ENCODE data around the gene USH1G.
"Not testable (repeated sequence)": the region's sequence is repeated elsewhere in the genome, so short reads cannot be mapped to it uniquely, and the experiment has no call there.

Gene USH1G

DNA sequence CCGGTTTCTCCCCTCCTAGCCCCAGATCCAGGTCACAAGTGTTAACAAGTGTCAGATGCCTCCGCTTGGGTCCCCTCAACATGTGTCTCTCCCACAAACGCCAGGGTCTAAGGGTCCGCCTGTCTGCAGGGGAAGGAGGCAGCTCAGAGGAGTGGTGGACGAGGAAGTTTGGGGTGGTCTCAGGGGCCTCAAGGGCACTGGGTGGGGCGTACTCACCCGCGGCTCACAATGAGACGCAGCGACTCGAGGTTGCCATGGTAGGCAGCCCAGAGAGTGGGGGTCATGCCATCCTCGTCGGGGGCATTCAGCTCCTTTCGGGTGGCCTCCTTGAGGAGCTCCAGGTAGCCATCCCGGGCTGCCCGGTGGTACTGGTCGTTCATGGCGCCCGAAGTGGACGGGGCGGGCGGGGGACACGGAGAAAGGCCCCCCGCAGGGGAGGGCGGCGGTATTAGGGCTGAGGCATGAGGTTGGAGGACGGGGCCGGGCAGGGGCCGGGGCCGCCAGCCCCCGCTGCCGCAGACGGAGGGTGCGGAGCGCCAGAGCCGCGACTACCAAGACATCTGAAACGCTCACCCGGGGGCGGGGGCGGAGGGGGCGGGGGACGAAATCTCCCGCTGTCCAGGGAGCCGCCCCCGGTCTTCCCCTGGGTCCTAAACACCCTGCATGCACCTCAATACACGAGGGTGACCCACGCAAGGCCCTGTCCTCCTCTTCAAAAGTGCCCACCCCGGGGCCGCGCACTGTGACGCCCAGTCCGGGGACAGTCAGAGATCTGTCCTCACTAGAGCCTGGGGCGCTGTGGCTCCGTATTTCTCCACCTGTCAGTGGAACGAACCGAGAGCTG lies at the start of gene USH1G:
Gene USH1G (minus strand): TSS at position 562 of the 844 bp plus-strand sequence. CDS start 182 bp downstream, at position 380.
- DNase-seq (ENCODE audit: low read depth), result no peak

DNA sequence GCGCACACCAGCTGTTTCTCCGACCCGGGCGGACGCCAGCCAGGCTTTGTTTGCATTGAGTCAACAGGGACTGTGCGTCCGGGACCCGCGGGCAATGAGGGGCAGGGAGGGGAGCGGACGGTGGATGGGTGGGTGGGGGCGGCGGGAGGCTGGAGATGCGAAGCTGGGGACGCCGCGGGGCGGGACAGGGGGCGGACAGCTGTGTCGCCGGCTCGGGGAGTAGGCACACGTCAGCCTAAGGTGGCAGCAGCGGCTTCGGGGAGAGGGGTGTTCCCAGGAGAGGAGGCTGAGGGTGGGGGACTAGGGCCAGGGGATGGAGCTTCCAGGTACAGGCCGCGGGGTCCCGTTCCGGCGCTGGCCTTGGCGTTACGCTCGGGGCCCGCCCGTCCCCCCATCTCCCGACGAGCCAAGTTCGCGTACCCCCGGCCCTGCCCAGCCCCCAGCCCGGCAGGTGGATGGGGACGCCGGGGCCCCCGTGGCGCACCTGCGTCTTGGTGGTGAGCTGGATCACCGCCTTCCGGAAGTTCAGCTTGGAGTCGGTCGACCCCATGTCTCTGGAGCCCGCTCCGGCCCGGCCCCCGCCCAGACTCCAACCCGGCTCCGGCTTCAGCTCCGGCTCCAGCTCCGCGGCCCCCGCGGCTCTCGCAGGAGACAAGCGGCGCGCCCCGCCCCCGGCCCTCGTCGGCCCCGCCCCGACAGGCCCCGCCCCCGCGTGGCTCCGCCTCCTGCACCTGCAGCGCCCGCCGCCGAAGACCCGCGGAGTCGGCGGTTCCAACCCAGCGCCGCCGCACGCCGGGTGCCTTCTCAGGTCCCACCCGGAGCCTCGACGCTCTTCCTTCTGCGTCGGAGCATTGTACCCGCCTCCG lies 49.3 kb upstream of the USH1G start, which contains the start of gene HID1:
Gene HID1 (minus strand): TSS at position 653 of the 866 bp plus-strand sequence. CDS start 103 bp downstream, at position 550.
- peak; percentile 73 for DNase-seq (ENCODE audit: low read depth)

DNA sequence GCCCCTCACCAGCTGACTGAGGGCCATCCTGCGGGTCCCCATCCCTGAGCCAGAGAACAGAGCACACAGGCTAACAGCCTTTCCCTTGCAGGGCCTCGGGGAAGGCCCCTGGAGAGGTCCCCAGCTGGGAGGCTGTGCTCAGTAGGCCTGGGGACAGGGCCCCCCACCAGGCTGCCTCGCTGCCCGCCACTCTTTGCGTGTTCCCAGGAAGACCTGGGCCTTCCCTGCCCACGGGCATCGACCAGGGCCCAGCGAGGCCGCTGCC lies 48.7 kb upstream of the USH1G start:
- no peak for DNase-seq (ENCODE audit: low read depth)

DNA sequence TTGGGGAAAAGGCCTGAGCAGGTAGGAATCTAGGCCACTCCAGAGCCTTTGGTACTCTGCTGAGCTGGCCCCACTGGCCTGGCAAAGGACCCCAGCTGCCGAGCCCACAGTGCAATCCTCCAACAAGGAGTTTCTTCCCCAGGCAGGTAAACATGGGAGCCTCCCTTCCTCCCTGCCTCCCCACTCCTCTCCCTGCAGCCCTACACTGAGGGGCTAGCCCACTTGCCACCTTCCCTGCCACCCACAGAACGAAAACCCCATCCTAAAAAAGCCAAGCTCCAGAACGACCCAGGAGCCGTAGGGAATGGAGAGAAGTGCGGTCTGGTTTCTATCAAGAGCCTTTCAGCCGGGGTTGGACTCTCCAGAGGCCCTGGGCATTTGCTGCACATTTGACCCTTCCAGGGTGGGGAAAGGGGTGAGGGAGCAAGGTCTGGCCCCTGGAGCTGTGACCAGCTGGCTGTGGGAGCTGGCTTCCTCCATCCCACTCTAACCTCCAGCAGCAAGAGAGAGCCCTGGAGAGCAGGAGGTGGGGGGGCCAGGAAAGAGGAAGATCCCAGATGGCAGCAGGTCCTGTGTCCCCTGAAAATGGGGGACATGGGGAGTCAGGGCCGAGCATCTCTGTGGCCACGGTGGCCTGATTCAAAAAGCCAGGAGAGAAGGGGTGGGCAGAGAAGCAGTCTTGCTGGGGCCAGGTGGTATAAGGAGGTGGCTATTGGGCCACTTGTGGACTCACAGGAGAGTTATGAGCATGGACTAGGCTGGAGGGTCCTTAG lies 48.2 kb upstream of the USH1G start:
- no peak for DNase-seq (ENCODE audit: low read depth)

DNA sequence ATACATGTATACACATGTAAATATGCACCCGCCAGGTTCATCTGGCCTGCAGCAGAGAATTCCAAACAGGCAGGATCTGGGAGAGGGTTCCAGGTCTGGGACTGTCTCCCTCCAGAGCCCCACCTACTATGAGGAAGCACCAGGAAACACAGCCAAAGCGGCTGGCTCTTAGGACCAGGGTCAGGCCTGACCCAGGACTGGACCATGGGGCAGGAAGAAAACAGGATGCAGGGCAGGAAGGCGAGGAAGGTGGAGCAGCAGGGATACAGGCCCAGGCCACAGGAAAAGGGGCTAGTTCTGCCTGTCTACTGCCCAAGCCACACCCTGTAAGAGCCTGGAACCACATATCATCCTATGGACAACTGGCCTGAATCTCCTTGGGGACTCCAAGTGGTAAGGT lies 47.3 kb upstream of the USH1G start:
- DNase-seq (ENCODE audit: low read depth), result no peak

DNA sequence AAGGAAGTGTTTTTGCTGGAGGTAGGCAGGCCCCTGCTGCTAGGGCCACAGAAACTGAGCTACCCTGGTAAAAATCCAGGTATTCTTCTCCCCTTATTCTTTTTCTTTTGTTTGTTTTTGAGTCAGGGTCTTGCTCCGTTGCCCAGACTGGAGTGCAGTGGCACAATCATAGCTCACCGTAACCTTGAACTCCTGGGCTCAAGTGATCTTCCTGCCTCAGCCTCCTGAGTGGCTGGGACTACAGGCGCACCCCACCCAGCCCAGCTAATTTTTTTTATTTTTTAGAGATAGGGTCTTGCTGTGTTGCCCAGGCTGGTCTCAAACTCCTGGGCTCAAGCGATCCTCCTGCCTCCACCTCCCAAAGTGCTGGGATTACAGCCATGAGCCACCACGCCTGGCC lies 46.4 kb upstream of the USH1G start:
- DNase-seq (ENCODE audit: low read depth), result not testable (repeated sequence)

DNA sequence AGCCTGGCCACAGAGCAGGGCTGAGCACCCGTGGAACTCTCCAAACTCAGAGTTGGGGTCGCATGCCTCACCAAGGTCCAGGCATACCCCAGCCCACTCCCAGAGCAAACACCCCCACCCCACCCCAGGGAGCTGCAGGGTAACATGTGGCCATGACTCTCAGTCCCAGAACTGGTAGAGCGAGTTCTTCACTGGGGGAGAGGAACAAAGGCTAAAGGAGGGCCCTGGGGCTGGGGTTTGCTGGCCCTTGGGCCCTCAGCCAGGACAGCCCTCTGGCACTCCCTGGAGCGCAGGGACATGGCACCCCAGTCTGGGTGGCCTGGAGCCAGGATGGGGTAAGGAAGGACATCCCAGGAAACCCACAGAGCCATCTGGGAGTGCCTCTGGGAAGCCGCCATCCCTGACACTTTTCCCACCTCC lies 45.3 kb upstream of the USH1G start:
- DNase-seq (ENCODE audit: low read depth), result no peak

DNA sequence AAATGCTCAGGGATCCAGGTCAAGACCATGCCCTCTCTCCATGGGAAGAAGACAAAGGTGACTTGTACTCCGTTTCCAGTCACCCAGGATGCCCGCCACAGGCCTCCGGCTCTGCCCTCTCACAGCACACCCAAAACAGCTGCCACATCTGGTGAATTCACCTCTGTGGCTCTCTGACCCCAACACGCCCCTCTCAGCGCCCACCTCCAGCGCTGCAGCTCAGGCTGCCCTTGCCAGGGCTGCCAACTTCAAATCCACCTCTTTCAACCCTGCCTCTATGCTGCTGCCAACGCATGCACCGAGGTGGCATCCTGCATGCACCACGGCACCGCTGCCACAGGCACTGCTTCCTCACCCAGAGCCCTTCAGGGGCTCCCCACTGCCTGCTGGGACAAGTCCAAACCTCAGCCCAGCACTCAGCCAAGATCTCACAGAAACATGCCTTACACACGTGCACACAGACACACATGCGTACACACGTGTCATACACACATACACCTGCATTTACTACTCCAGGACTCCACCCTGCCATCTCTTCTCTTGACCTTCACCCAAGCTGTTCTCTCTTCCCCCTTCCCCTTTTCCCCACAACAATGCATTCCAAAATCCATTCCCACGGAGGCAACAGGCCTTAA lies 42.0 kb upstream of the USH1G start:
- no peak for DNase-seq (ENCODE audit: low read depth)

DNA sequence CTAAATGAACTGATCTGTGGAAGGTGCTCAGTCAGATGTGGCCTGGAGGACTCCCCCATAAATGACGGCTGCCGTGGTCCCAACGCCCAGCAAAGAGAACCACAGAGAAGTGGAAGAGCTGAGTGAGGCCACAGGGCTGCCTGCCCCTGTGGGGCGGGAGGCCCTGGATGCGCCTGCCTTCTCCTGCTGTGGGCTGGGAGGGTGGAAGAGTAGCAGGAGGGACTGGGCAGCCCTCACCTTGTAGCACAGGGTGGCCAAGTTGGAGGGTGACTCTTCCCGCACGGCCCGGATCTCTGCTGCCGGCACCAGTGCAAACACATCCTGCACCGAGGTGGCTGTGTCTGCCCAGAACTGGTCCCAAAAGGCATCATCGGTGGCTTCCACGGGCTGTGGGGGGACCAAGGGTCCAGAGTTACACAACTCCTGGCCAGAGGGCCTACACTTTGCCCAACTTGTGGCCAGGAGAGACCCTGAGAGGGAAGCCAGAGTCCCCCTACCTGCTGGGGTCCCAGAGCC lies 41.2 kb upstream of the USH1G start:
- DNase-seq (ENCODE audit: low read depth), result no peak

DNA sequence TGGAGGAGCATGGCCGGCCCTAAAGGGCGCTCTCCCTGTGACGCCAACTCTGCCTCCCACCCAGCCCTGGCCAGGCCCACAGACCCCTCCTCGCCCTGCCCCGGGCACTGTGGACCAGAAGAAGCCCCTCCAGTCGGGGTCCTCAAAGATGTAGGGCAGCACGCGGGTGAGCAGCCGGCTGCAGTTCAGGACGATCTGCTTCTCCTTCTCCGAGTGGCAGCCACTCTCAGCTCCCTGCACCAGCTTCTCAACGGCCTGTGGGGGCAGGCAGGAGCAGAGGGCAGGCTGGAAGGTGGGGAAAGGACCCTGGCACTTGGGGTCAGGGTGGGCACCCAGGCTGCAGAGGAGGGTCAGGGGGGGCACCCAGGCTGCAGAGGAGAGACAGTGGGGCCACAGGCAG lies 40.6 kb upstream of the USH1G start:
- no peak for DNase-seq (ENCODE audit: low read depth)

DNA sequence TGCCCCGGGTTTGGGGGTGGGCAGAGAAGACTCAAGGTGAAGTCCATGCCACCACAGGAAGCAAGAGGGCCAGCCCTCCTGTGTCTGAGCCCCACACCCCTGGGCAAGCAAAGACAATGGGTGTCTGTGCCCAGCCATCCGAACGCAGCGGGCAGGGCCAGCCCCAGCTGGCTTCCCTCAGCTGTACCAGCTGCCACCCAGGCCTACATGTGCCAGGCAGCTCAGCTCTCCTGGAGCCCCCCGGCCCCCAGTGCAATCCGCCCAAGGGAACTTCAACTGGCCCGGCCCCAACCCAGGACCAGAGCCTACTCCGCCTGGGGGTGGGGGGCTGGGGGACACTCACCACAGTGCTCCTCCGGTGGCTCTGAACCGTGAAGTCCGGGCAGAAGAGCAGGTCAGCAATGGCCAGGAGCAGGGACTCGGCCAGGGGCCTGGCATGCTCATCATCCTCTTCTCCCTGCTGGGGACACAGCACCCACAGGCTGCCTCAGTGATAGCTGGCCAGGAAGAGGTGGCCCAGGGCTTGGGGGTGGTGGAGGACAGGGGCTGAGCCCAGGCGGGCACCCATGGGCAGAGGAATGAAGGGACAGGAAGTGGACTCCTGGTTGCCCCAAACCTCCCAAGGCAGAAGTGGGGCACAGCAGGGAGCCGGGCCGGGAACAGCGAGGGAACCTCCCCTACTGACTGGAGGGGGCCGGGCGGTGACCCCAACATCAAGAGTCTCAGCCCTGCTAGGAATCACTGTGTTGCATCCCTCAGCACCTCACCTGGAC lies 39.8 kb upstream of the USH1G start:
- DNase-seq (ENCODE audit: low read depth), result no peak

DNA sequence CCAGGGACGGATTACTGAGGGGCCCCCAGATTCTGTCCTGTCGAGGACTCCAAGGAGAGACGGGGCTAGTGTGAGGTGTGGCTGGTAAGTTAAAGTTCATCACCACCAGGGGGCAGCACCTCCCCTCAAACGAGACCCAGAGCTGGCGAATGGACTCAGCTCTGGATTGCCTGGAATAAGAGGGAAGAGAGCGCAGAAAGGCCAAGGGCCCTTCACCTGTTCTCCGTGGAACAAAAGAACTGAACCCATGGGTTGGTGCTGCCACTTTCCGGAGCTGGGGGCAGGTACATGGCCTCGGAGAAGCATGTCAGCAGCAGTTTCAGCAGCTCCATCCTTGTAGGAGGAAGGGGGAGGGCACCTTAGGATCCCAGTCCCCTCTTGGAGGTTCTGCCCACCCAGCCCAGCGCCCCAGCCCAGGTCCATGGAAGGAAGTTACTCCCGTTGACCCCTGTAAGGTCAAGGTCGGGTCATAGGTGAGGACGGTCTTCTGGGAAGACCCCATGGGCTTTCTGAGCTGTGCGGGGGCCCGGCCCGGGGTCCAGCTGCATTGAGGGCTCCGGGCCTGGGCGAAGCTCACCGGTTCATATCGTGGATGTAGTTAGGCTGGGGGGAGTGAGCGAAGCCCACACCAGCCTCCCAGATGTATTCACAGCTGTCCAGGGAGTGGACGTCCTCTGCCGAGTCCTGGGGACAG lies 38.7 kb upstream of the USH1G start:
- DNase-seq (ENCODE audit: low read depth), result peak; percentile 73

DNA sequence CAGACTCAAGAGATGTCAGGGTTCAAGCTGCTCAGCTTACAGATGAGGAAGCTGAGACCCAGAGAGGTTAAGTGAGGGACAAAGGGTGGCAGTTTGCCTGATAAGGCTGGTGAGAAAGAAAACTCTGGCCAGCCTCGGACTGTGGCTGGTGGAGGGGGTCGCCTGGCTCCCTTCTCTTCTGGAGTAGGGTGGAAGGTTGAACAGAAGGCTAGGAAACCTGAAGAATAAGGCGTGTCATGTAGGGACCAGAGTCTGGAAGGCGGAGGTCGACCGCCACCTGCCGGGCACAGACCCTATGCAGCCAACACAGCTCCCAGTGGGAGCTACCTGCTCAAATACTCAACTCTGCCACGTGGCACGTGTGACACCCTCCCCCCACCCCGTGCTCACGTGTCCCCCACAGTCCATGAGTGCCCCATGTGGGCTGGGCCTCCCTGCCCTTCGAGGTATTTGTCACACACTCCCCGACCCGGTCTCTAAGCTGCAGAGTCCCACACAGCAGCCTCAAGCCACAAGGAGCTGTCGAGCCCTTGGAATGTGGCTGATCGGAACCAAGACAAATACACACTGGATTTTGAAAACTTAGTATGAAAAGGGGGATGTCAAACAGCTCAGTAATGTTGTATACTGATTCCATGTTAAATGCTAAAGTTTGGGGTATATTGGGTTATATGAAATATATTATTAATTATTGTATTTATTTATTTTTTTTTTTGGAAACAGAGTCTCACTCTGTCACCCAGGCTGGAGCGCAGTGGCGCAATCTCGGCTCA lies 37.7 kb upstream of the USH1G start:
- DNase-seq (ENCODE audit: low read depth), result no peak

DNA sequence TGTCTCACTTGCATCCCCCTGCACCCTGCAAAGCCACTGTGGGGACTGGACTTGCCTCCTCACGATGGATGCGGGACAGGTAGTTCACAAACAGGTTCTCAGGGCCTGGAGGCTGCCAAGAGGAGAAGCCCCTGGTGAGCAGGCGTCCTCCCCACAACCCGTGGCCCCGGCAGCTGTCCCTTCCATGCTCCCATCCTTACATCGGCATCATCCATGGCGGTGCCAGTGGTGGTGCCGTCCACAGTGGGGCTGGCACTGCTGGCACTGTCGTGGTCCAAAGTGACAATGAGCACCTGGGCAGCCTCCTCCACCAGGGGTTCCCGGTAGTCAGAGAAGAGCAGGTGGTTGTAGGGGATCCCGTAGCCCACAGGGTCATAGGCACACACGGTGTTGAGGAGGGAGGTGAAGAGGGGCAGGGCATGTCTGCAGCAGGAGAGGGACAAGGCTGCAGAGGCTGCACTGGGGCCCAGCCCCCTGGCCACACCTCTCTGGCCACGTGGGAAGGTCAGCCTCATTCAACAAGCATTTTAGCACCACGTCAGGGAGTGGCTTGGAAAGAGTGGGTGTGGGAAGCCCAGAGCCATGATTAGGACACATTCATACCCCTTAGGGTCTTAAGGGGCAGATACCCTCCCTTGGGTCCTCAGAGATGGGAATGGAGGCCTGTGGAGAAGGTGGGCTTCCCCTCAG lies 36.9 kb upstream of the USH1G start:
- no peak for DNase-seq (ENCODE audit: low read depth)

DNA sequence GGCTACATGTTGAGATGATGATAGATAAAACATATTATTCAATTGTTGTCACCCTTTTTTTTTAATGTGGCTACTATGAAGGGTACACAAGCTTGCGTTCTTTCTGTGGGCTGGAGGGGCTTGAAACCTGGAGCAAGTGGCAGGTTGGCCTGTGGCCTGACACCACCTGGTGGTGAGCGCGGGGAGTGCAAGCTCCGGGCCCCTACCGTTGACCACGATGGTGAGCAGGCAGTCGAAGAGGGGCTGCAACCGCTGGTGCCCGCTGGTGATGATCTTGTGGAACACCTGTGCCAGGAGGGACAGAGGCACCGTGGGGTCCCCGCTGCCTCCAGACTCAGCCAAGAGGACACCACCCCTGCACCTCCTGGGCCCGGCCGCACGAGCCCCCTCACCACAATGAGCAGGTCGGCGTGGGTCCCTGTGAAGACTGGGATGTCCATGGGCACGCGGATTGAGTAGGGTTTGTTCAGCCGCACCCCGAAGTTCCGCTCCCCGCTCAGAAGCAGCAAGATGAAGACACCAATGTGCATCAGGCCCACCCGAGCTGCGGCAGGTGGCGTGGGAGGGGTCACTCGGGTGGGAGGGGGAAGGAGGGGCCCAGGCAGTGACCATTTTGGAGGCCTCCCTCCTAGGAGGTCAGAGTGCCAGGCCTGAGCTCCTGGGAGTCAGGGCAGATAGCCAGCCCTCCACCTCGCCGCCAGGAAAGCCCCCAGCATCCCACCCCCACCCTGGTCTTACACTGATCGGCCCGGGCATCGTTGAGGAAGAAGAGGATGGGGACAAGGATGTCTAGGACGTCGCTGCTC lies 35.1 kb upstream of the USH1G start:
- peak; percentile 74 for DNase-seq (ENCODE audit: low read depth)

DNA sequence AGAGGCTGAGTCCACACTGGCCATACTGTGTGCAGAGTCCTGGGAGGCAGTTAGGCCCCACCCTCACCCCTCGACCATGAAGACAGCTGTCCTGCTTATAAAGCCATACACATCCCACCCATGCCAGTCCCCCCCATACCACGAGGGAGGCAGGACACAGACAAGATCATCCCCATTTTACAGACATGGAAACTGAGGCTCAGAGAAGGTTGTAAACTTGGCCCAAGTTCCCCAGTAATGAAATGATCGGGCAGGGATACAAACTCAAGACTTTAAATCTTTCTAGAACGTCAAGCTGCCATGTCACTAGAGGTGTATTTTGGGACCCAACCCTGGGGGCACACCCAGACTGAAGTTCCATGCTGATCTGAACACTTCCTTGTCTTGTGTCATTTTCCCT lies 33.0 kb upstream of the USH1G start:
- DNase-seq (ENCODE audit: low read depth), result no peak

DNA sequence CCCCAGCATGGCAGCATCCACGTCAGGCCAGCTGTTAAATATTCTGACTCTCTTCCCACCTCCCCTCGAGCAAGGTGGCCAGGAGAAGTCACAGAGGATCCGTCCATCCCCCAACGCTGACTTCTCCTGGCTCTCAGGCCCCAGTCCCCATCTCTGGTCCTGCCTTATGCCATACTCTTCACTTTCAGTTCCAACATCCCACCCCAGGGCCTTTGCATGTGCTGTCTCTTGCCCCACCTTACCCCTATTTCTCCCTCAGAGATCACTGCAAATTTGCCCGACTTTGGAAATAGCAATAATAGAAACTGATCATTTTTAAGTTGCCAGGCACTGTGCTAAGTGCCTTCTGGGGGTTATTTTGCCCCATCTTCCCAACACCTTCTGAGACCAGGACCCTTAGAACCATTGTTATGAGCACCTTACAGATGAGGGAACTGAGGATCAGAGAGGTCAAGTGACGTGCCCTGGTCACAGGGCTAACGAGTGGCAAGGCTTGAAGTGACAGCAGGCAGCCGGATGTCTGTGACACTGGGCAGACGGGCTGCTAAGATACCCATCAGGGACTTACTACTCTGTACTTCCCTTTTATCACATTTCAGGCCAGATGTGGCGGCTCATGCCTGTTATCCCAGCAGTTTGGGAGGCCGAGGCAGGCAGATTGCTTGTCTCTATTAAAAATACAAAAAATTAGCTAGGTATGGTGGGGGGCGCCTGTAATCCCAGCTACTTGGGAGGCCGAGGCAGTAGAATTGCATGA lies 31.8 kb upstream of the USH1G start:
- no peak for DNase-seq (ENCODE audit: low read depth)

Measured in stimulated activated CD8-positive, alpha-beta memory T cell treated with anti-CD3 and anti-CD28 coated beads, Interleukin-4, amount 100 ng/mL, for 24 hours (primary cell).